ENCODE results near the gene PPAN.

The PPAN gene

GRCh38 chr19:10109528-10109927, 3.4 kb downstream of the PPAN start:
- H3K4me3 ChIP-seq (ENCODE audit: low read depth, low read length): no peak overlapping the region
- no peak for TF ChIP-seq CTCF (IDR thresholded peaks at IDR 0.05; ENCODE audit: low read depth, low read length)
- in situ Hi-C loops (cut with HindIII; ENCODE audit: low sequenced_read_pairs): no loop called here
- no peak for DNase-seq (ENCODE audit: low read depth, low spot score)

- TF ChIP-seq CTCF (IDR thresholded peaks at IDR 0.05; ENCODE audit: low read depth, low read length): no peak
- in situ Hi-C loops (cut with HindIII; ENCODE audit: low sequenced_read_pairs): no loop called here
- no peak overlapping the region for H3K4me3 ChIP-seq (ENCODE audit: low read depth, low read length)
- no peak for DNase-seq (ENCODE audit: low read depth, low spot score)
These were observed 4.2 kb downstream of the PPAN start for GRCh38 chr19:10110076-10110971.

- in situ Hi-C loops (cut with HindIII; ENCODE audit: low sequenced_read_pairs): no loop called here
- no peak for TF ChIP-seq CTCF (IDR thresholded peaks at IDR 0.05; ENCODE audit: low read depth, low read length)
- no peak overlapping the region for H3K4me3 ChIP-seq (ENCODE audit: low read depth, low read length)
- DNase-seq (ENCODE audit: low read depth, low spot score): no peak
These were observed 4.8 kb downstream of the PPAN start for GRCh38 chr19:10110972-10111317.

- DNase-seq (ENCODE audit: low read depth, low spot score): no peak
- in situ Hi-C loops (cut with HindIII; ENCODE audit: low sequenced_read_pairs): no loop called here
- TF ChIP-seq CTCF (IDR thresholded peaks at IDR 0.05; ENCODE audit: low read depth, low read length): no peak
- no peak within 1 kb of the TSS for H3K4me3 ChIP-seq (ENCODE audit: low read depth, low read length)
These were observed 5.2 kb downstream of the PPAN start, which contains the start of gene P2RY11 for GRCh38 chr19:10111405-10111811. P2RY11 (plus strand) TSS chr19:10111693; CDS start chr19:10111722, 29 bp downstream.

- in situ Hi-C loops (cut with HindIII; ENCODE audit: low sequenced_read_pairs): no loop called here
- no peak overlapping the region for H3K4me3 ChIP-seq (ENCODE audit: low read depth, low read length)
- DNase-seq (ENCODE audit: low read depth, low spot score): no peak
These were observed 6.0 kb downstream of the PPAN start for GRCh38 chr19:10112037-10112761.

More at GRCh38 chr19:10112037-10112761, 6.0 kb downstream of the PPAN start:
- TF ChIP-seq CTCF (IDR thresholded peaks at IDR 0.05; ENCODE audit: low read depth, low read length): no peak
